RWPE1 (cell line): ENCODE measurements around the gene NOP53.
A peak's percentile ranks its signal among the peaks of the same experiment; 100 is the strongest.
"Not testable (repeated sequence)": the region's sequence is repeated elsewhere in the genome, so short reads cannot be mapped to it uniquely, and the experiment has no call there.

Experiments used
- CTCF ChIA-PET: fragments of 350-600 bp; sonication (Branson Sonifier 250); formaldehyde crosslinking; extraction: SDS; loops from one replicate; lab custom pipeline; 2021; lab: Yijun Ruan, JAX
- POLR2A ChIA-PET: fragments of 400-600 bp; formaldehyde crosslinking; extraction: SDS; loops from one replicate; lab custom pipeline; 2020; ENCODE audit warnings: antibody characterized with exemption; ENCODE audit not compliant: low non-redundant PET; lab: Yijun Ruan, JAX
- DNase-seq: peaks from one replicate; pipeline ENCODE4 v3.0.0; 2012; ENCODE audit warnings: low spot score
- H3K27ac ChIP-seq: fragments of 450-650 bp; 2 replicates; pipeline ENCODE4 v1.5.1; 2017
- CTCF ChIP-seq: fragments of 450-650 bp; conservative IDR thresholded peaks from 2 replicates; pipeline ENCODE4 v1.5.1; 2017; ENCODE audit warnings: low read depth, mild to moderate bottlenecking

The NOP53 gene

DNA sequence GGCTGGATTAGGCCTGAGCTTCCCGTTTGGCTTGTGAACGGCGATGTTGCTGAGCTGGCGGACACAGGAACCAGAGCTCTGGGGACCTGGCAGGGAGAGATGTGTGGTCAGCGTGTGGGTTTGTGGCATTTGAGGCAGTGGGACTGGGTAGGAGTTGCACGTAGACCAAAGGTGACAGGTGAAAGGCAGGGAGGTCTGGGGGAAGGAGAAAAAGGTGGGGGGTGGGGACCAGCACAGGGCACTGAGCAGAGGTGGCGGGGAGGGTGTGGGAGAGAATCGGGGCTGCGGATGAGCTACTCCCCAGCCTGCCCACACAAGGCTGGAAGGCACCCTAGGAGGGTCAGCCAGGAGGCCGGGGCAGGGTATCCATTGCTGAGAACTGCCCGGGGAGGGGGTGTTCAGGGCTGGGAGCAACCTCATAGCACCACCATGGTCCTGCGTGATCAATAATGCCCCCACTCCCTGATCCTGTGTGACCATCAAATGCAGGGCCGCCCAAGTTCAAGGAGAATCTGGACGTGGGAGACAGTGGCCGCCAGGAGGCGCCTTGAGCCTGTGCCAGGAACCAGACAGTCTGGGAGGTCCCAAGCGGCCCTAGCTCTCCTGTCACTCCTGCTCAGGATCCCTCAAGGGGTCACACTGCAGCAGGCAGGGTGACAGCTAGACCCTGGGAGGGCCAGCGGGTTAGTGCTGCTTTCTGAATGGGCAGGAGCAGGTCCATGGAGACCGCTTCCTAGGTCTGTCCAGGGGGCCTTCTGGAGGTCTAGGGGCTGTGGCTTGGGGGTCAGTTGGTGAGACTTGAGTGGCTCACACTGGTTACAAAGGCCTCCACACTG lies 20.4 kb downstream of the NOP53 start:
- ChIA-PET CTCF (interaction anchor here (0.6 to 1.3 kb wide), 5 partner anchors 17 to 839 kb away, joined by 3 to 6 read pairs (median 5); no protein-coding TSS in a partner anchor), POLR2A (interaction anchor here (0.6 kb wide), 2 partner anchors 24 to 112 kb away, joined by 3 to 4 read pairs; no protein-coding TSS in a partner anchor)
- TF ChIP-seq CTCF, result peak; percentile 67
- DNase-seq, result no peak
- no peak overlapping the region for H3K27ac ChIP-seq

GRCh38 chr19:47766359-47766620 lies 20.9 kb downstream of the NOP53 start:
- DNase-seq, result no peak
- no peak overlapping the region for H3K27ac ChIP-seq
- CTCF ChIA-PET, result interaction anchor here (0.6 to 1.3 kb wide), 3 partner anchors 17 to 59 kb away, joined by 3 to 6 read pairs (median 5); no protein-coding TSS in a partner anchor
- no peak for TF ChIP-seq CTCF
- POLR2A ChIA-PET, result no interaction called here

DNA sequence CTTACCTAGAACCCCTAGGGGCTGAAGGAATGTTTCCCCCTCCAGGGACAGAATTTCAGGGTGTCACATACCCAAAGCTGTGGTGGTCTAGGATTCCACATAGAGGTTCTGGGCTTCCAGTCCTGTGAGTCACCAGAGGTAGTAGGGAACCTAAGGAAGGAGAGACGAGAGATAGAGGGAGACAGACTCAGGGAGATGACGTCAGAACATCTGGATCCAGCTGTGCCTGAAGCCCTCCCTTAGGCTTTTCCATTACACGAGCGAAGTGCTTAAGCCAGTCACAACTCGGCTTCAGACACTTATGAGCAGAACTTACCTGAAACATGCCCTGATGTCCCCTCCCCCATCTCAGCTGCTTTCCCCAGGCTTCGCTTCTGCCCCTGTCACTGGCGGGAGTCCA lies 21.3 kb downstream of the NOP53 start:
- CTCF ChIA-PET, result interaction anchor here (0.6 to 0.9 kb wide), 2 partner anchors 9 to 21 kb away, joined by 3 to 5 read pairs; no protein-coding TSS in a partner anchor
- POLR2A ChIA-PET, result no interaction called here
- TF ChIP-seq CTCF, result no peak

GRCh38 chr19:47767349-47767748 lies 22.0 kb downstream of the NOP53 start:
- no peak for TF ChIP-seq CTCF
- no peak overlapping the region for H3K27ac ChIP-seq
- ChIA-PET POLR2A (interaction anchor here (0.6 kb wide), 1 partner anchor 19 kb away, joined by 7 read pairs; no protein-coding TSS in a partner anchor), CTCF (interaction anchor here (0.6 to 0.9 kb wide), 2 partner anchors 9 to 21 kb away, joined by 3 to 5 read pairs; no protein-coding TSS in a partner anchor)
- DNase-seq, result no peak

More for the DNA sequence above, 21.3 kb downstream of the NOP53 start:
- H3K27ac ChIP-seq, result no peak overlapping the region
- DNase-seq, result no peak

- ChIA-PET CTCF (interaction anchor here (0.6 kb wide), 1 partner anchor 421 kb away, joined by 3 read pairs; no protein-coding TSS in a partner anchor), POLR2A (no interaction called here)
- TF ChIP-seq CTCF, result no peak
- DNase-seq, result no peak
- H3K27ac ChIP-seq, result no peak overlapping the region
Measured at GRCh38 chr19:47768604-47769003, 23.3 kb downstream of the NOP53 start.

GRCh38 chr19:47769534-47769933 lies 24.2 kb downstream of the NOP53 start:
- no peak for DNase-seq
- ChIA-PET CTCF (interaction anchor here (0.6 kb wide), 1 partner anchor 422 kb away, joined by 3 read pairs; no protein-coding TSS in a partner anchor), POLR2A (no interaction called here)
- no peak for TF ChIP-seq CTCF
- H3K27ac ChIP-seq, result no peak overlapping the region

- H3K27ac ChIP-seq, DNase-seq, POLR2A ChIA-PET: not testable (repeated sequence)
- CTCF ChIA-PET, result interaction anchor here (0.6 kb wide), 1 partner anchor 423 kb away, joined by 3 read pairs; no protein-coding TSS in a partner anchor
Measured at GRCh38 chr19:47771291-47771690, 25.9 kb downstream of the NOP53 start.
